ENCODE results near the gene KNCN.

Gene KNCN

GRCh38 chr1:46523496-46524353 lies 27.7 kb downstream of the KNCN start:
- no peak for DNase-seq

DNA sequence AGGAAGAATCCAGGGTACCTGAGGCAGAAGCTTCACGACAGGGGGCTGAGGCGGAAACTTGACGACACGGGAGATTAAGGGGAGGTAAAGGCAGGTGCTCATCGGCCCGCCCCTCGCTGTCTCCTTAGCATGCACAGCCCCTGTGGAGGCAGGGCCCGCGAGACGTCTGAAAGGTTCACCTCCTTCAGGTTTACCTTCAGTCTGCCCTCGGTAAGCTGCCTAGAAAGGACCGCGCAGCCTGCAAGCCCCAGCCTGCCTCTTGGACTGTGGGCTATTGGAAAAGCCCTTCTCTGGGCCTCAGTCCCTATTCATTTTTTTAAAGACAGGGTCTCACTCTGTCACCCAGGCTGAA lies 28.5 kb downstream of the KNCN start:
- DNase-seq: no peak

GRCh38 chr1:46522184-46522968 lies 29.1 kb downstream of the KNCN start:
- peak; percentile 27 for DNase-seq

DNA sequence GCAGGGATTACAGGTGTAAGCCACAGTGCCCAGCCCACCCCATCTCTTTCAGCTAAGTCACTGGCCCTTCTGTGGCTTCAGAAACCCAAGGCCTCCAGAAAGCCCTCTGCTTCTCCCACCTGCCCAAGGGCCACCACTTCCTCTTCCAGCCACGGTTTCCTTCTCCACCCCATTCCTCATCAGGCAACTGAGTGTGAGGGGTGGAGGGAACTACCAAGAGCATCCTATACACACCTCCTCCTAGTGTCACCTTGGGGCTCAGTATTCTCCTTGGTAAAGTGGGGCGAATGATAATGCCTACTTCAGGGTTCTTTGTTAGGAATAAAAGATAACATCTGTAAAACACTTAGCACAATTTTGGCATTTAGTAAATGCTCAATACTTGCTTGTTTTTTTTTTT lies 30.0 kb downstream of the KNCN start:
- no peak for DNase-seq

DNA sequence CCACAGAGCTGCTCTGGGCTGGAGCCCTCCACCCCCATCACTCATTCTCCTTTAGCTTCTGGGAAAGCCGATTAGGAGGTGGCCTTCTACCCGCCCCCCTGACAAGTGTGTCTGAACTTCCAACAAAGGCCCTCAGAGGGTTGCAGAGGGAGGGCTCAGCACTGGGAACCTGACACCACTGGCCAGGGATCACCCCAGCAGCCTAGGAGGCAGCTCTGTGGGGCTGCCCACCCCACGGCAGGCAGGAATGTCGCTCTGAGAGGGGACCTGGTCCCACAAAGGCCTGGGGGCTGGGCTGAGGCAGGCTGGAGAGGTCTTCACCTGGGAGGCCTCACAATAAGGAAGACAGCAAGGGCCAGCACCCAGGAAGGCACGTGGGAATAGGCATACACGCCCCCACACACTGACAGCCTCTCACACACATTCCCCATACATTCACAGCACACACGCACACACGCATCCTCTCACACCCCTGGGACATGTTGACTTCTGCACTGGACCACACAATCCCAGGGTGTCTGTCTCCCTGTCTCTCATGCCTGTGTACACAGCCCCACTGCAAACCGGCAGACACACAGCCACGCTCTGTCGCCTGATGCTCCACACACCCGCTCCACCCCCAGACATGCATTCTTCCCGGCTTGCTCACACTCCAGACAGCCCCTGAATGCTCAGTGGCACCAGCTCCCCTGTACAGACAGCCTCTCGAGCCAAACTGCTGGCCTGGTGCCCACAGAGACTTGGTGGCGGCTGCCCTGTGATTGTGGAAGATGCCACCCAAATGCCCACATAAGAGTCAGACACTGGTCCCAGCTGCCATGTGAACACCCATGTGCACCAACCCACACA lies 31.2 kb downstream of the KNCN start:
- peak; percentile 33 for DNase-seq

- no peak for DNase-seq
Measured at GRCh38 chr1:46519209-46519608, 32.2 kb downstream of the KNCN start.

GRCh38 chr1:46517932-46518498 lies 33.4 kb downstream of the KNCN start:
- no peak for DNase-seq

GRCh38 chr1:46517010-46517600 lies 34.3 kb downstream of the KNCN start:
- DNase-seq: no peak

- DNase-seq: no peak
Measured at GRCh38 chr1:46516200-46516950, 35.1 kb downstream of the KNCN start.

DNA sequence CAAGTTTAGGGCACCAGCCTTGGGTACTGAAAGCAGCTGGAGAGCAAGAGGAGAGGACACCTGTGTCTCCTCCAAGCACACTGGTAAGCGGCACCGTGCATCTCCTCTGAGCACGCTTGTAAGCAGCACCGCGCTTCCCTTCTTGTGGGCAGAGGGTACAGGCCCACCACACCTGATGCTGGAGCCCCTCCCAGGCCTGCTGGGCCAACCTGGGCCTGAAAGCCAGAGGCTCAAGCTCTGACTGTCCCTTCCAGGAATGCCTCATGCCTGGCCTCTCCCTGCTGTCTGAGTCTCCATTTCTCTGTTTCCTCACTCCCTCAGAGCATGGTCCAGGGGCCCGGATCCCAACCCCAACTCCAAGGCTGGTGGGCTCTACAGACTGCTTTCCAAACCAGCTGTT lies 35.9 kb downstream of the KNCN start:
- no peak for DNase-seq

GRCh38 chr1:46513536-46513935 lies 37.9 kb downstream of the KNCN start:
- DNase-seq: no peak

DNA sequence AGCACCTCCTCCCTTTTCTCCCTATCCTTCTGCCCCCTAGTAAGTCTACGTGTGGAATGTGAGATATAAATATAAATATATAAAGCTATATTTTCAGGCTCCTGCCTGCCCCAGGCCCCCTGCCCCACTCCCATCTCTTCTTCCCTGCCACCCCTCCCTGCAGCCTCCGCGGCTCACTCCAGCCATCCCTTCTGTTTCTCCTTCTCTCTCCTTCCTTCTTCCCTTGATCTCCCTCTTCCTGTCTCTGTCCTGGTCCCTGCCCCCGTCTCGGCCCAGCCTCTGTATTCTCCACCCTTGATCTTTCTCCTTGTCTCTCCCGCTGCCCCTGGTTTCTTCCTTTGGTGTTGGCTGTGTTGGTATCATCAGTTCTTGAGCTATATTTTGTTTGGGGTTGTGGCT lies 38.7 kb downstream of the KNCN start:
- DNase-seq: no peak

DNA sequence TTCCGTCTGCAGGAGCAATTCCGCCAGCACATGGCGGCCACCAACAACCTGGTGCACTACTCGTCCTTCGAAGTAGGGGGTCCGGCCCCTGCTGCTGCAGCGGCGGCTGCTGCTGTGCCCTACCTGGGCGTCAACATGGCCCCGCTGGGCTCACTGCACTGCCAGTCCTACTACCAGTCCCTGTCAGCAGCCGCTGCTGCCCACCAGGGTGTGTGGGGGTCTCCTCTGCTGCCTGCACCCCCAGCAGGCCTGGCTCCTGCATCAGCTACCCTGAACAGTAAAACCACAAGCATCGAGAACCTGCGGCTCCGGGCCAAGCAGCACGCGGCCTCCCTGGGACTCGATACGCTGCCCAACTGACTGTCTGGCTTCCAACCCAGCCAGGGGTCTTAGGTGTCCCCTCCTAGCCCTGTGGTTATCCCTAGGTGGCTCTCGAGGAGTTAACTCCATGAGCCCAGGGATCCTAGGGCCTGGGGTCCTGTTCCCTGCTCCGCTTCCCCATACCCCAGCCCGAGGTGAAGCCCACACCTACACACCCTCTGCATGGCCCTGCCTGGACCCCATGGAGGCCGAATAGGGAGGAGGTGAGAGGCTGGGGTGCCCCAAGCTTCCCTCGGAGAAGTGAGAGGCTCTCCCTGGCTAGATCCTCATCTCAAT lies 39.2 kb downstream of the KNCN start:
- no peak for DNase-seq

GRCh38 chr1:46510998-46511365 lies 40.5 kb downstream of the KNCN start:
- DNase-seq: no peak

DNA sequence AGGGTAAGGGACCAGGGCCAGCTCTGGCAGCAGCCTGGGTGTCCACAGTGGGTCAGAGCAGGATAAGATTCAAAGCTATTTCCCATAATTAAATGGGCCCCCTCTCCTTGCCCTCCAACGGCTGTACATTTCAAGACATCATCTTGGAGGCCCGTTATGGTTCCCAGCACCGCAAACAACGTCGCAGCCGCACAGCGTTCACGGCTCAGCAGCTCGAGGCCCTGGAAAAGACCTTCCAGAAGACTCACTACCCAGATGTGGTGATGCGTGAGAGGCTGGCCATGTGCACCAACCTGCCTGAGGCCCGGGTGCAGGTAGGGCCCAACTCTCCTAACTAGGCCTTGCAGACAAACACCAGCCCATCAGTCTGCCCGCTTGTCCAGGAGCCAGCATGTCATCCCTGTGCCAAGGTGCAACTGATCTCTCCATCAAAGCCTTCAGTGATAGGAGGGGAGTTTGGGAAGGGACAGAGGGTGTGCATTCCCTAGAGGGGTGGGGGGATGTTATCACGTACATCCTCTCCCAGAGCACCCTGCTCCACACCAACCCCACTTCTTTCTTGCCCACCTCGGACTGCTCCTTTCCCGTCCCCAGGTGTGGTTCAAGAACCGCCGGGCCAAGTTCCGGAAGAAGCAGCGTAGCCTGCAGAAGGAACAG lies 41.0 kb downstream of the KNCN start:
- DNase-seq: no peak

DNA sequence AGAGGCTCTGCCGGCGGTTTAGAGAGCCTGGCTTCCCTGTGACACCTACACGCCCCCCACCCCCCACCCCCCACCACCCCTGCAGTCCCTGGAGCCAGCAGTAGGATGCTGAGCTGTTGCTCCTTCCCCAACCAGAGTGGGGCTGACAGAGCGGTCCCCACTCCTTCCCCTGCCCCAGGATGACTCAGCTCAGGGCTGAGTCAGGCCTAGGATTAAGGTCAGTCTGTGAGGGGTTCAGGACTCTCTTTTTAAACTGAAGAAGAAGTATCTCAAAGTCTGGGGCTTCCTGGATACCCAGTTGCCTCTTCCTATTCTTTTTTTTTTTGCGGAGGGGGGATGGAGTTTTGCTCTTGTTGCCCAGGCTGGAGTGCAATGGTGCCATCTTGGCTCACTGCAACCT lies 42.7 kb downstream of the KNCN start:
- no peak for DNase-seq

DNA sequence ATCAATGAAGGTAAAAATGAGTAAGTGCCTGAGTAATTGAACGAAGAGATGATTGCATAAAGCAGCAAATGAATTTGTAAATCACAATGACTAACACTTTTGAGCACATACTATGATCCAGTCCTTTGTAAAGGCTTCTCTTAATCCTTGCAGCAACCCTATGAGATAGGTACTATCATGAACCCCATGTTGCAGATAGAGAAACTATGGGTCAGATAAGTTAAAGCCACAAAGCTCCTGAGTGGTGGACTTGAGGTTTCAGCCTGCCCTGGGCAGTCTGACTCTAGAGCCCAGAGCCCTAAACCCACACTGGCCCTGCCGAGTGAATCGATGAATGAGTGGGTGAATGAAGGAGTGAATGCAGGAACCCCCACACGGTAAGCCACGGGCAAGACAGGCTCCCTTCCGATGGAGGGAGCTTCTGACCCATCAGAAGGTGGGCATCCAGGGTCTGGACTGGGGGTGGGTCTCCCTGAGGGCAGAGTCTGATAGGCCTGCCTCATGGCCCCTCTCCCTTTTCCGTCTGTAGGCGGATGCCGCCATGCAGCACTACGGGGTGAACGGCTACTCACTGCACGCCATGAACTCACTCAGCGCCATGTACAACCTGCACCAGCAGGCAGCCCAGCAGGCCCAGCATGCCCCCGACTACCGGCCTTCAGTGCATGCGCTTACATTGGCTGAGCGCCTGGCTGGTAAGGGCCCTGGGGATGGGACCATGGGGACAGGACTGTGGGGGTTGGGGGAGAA lies 44.8 kb downstream of the KNCN start:
- DNase-seq: no peak

- DNase-seq: no peak
Measured at GRCh38 chr1:46503421-46503820, 48.0 kb downstream of the KNCN start.

- no peak for DNase-seq
Measured at GRCh38 chr1:46501528-46501927, 49.9 kb downstream of the KNCN start.

DNA sequence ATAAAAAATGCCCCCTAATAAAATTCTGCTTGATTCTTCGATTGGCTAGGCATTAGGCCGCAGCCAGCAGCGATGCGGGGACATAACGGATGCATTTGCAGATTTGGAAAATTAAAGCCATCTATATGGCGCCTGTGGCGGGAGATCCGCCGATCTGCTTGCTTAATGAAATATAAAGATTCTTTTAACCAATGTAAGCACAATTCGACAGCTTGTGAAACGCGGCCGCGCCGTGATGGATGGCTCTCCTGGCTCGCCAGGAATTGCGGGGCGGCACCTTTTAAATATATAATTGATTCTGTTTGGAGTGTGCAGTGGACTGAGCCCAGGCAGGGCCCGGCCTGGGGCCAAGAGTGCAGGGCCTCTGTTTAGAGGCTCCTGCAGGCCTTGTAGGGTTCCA lies 53.8 kb downstream of the KNCN start:
- no peak for DNase-seq

Data from T1000 (cell line).